HG03135 (cell line): ENCODE data around the gene RELA.
A peak's percentile ranks its signal among the peaks of the same experiment; 100 is the strongest.
"Not testable (repeated sequence)": the region's sequence is repeated elsewhere in the genome, so short reads cannot be mapped to it uniquely, and the experiment has no call there.

Source experiments
- ATAC-seq: cut with Tn5 transposase; IDR thresholded peaks from one replicate; pipeline ENCODE4 v1.9.1; 2021; ENCODE audit warnings: mild to moderate bottlenecking, moderate library complexity; ENCODE audit not compliant: unreplicated experiment

Gene RELA

DNA sequence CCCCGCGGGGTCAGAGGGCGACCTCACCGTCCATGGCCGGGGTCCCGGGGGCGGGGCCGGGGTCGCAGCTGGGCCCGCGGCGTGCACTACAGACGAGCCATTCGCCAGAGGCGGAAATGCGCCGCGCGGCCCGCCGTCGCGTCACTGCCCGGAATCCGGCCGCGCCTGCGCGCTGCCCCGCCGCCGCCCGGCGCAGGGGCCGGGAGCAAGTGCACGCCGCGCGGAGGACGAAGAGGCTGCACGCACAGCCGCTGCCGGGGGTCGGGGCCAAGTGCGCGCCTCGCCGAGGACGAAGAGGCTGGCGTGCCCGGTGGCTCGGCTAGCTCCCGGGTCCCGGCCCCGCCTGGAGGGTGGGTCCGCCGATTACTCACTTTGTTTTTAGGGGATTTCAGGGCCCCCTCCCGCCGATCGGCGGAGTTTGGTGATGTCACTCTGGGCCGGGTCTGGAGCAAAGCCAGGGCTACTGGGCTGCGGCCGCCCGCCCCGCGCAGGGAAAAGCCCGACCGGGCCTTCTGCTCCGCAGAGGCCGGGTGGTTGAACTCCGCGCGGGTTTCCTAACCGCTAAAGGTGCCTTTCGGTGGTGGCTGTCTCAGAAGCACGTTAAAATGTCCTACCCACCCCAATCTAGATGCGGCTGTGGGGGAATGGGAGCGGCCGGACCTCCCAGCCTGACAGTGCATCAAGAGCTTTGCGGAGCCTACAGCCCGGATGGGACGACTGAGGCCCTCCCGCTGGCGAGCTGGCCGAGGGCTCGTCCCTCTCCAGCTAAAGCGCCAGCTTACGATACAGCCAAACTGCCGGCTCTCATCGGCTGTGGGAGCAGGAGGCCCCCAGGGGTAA is at the start of gene RELA:
RELA (minus strand) TSS at position 118 of the 840 bp plus-strand sequence; CDS start at position 34, 84 bp downstream.
- ATAC-seq, result peak; percentile 81

GRCh38 chr11:65711785-65712632 is 49.3 kb upstream of the RELA start, which contains the start of gene KAT5:
KAT5 (plus strand) TSS chr11:65712252; CDS start chr11:65712268, 16 bp downstream.
- peak; percentile 72 for ATAC-seq

DNA sequence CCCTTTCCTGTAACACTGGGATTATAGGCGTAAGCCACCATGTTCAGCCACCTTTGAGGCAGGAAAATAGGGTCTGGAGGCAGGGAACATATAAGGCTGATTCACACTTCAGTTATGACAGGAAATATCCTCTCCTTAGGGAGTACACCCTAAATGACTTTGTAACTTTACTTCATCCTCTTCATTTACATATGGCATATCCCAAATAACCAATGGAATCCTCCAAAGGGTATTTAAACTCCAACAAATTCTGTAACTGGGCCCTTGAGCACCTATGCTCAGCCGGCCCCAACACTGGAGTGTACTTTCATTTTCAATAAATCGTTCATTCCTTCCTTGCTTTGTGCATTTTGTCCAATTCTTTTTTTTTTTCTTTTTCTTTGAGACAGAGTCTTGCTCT is 47.7 kb upstream of the RELA start:
- ATAC-seq, result no peak

DNA sequence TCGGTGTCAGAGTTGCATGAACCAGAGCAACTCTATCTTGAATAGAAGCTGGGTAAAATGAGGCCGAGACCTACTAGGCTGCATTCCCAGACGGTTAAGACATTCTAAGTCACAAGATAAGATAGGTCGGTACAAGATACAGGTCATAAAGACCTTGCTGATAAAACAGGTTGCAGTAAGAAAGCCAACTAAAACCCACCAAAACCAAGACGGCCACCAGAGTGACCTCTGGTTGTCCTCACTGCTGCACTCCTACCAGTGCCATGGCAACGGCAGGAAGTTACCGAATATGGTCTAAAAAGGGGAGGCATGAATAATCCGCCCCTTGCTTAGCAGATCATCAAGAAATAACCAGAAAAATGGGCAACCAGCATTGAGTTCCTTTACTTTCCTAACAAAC is 46.9 kb upstream of the RELA start:
- ATAC-seq, result no peak

GRCh38 chr11:65708451-65708850 is 45.7 kb upstream of the RELA start:
- no peak for ATAC-seq

DNA sequence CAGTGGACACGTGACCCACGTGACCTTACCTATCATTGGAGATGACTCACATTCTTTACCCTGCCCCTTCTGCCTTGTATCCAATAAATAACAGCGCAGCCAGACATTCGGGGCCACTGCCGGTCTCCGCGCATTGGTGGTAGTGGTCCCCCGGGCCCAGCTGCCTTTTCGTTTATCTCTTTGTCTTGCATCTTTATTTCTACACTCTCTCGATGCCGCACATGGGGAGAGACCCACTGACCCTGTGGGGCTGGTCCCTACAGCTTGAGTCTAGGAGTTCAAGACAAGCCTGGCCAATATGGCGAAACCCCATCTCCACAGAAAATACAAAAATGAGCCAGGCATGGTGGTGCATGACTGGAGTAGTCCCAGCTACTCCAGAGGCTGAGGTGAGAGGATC is 44.3 kb upstream of the RELA start:
- not testable (repeated sequence) for ATAC-seq

- ATAC-seq, result not testable (repeated sequence)
Observed at GRCh38 chr11:65706303-65706763, 43.6 kb upstream of the RELA start.

DNA sequence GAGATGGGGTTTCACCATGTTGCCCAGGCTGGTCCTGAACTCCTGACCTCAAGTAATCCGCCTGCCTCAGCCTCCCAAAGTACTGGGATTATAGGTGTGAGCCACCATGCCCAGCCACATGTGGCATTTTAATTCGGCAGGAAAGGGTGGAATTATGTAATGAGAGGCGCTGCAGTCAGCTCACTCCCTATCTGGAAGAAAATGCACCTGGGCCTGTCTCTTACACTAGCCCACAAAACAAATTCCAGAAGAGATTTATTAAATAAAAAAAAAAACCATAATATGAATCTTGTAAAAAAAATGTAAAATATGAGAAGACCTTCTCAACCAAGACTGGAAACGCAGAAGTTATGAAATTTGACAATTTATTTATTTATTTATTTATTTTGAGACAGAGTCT is 41.1 kb upstream of the RELA start:
- no peak for ATAC-seq

GRCh38 chr11:65701686-65702085 is 39.0 kb upstream of the RELA start:
- ATAC-seq, result no peak

GRCh38 chr11:65700399-65700798 is 37.7 kb upstream of the RELA start:
- no peak for ATAC-seq

- ATAC-seq, result no peak
Observed at GRCh38 chr11:65699306-65699705, 36.6 kb upstream of the RELA start.

GRCh38 chr11:65698205-65698604 is 35.5 kb upstream of the RELA start:
- ATAC-seq, result no peak

DNA sequence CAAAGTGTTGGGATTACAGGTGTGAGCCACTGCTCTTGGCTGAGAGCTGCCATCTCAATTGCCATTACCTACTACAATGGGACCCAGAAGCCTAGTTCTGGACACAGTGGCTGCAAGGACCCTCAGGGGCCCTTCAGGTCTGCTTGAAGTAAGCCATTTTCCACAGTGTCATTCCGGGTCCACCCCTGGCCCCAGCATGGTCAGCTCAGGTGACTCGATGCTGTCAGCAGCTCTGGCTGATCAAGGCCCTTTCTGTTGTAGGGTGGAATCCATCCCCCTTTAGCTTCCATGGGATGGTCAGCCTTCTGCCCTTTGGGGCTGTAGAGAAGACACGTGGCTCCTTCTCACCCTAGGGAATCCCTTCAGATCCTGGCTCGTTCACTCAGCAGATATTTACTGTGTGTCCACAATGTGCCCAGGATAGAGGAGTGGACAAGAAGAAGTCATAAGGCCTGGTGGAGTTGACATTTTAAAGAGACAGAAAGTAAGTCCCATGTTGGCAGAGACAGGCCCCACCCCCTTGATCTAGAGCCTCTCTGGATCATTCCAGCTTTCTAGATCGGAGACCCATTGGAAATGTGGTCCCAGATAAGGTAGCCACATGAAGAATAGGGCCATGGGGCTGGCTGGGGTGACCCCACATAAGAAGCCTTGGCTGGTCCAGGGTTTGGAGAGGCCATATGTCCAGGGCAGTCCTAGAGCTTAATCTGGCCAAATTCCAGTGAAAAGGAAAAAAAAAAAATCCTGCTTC is 34.3 kb upstream of the RELA start:
- ATAC-seq, result no peak

DNA sequence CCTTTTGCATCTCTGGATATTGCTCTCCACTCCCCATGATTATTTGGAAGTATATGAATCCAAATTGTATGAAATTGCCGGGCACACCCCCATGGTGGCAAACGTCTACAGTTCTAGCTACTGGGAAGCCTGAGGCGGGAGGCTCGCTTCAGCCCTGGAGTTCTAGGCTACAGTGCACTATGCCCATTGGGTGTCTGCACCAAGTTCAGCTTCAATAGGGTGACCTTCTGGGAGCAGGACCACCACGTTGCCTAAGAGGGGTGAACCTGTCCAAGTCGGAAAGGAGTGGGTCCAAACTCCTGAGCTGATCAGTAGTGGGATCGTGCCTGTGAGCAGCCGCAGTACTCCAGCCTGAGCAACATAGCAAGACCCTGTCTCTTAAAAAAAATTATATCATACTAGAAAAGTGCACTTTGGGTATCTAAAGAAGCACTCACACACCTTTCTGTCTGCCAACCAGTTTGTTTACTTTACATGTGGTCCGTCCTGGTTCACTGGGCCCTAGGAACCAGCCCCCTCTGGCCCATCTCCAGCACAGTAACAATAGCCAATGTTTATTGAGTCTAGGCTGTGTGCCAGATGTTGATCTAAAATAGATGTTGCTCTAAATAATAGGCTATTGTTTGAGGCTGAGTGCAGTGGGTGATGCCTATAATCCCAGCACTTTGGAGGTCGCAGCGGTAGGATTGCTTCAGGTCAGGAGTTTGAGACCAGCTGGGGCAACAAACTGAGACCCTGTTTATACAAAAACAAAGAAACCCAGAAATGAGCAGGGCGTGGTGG is 32.9 kb upstream of the RELA start:
- ATAC-seq, result no peak

DNA sequence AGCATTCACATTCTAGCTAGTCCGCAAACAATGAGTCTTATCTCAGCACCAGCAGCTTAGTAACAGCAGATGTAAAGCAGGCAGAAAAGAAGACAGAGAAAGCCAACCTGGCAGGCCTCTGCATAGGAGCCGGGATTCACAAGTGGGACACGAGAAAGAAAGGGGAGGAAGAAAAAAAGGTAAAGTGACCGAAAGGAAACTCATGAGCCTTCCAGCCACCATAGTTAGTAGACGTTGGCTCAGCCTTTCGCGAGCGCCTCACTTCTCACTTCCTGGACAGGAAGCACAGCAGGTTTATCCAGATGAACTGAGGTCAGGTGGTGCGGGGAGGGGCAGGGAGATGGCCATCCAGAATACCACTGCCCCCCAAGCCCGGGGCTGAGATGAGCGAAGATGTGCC is 29.7 kb upstream of the RELA start:
- ATAC-seq, result no peak

- not testable (repeated sequence) for ATAC-seq
Observed at GRCh38 chr11:65691847-65692246, 29.1 kb upstream of the RELA start.

GRCh38 chr11:65685981-65686380 is 23.3 kb upstream of the RELA start:
- no peak for ATAC-seq

- not testable (repeated sequence) for ATAC-seq
Observed at GRCh38 chr11:65683480-65683879, 20.8 kb upstream of the RELA start.

DNA sequence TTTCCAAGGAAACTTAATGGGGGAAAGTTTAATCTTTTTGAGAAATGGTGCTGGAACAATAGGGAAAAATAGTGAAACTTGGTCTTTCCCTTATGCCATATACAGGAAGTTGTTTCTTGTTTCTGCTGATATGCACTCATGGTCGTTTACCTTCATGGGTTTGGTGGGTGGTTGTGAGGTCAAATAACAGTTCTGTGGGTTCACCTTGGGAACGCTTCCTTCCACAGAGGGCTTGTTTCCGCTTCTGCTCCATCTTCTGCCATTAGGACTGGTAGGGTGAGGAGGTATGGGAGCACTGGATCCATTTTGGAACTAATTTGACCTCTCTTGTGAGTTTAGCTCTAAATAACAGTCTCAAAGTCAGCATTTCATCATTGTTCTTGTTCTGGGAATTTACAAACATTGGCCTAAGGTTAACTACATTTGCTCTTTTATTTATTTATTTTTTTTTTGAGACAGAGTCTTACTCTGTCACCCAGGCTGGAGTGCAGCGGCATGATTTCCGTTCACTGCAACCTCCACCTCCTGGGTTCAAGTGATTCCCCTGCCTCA is 17.6 kb upstream of the RELA start:
- no peak for ATAC-seq

GRCh38 chr11:65672982-65673381 is 10.3 kb upstream of the RELA start:
- no peak for ATAC-seq
